HG03108 (cell line): ENCODE measurements around the gene XPO1.

Experiments
- ATAC-seq: cut with Tn5 transposase; IDR thresholded peaks from one replicate; pipeline ENCODE4 v1.9.1; 2021; ENCODE audit warnings: moderate library complexity; ENCODE audit not compliant: unreplicated experiment

The XPO1 gene

GRCh38 chr2:61437170-61437569 is 101.0 kb downstream of the XPO1 start:
- no peak for ATAC-seq

DNA sequence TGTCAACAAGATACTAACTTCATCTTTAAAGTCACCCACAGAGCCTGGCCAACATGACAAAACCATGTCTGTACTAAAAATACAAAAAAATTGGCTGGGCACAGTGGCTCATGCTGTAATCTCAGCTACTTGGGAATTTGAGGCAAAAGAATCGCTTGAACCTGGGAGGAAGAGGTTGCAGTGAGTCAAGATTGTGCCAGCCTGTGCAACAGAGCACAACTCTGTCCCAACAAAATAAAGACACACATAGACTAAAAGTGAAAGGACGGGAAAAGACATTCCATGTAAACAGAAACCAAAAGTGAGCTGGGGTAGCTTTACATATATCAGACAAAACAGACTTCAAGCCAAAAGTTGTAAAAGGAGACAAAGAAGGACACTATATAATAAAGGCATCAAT is 102.1 kb downstream of the XPO1 start:
- ATAC-seq: no peak

- ATAC-seq: no peak
These were observed 102.9 kb downstream of the XPO1 start for GRCh38 chr2:61435291-61435690.

- no peak for ATAC-seq
These were observed 103.8 kb downstream of the XPO1 start for GRCh38 chr2:61434314-61434713.

- no peak for ATAC-seq
These were observed 104.5 kb downstream of the XPO1 start for GRCh38 chr2:61433606-61434005.

GRCh38 chr2:61432990-61433389 is 105.2 kb downstream of the XPO1 start:
- no peak for ATAC-seq

DNA sequence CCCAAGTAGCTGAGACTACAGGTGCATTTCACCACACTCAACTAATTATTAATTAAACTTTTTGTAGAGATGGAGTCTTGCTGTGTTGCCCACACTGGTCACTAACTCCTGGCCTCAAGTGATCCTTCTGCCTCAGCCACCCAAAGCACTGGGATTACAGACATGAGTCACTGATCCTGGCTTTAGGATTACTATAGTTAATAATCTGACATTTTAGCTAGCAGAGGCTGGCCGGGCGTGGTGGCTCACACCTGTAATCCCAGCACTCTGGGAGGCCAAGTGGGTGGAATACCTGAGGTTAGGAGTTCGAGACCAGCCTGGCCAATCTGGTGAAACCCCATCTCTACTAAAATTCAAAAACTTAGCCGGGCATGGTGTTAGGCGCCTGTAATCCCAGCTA is 106.8 kb downstream of the XPO1 start:
- no peak for ATAC-seq
